Keratinocyte (primary cell): ENCODE measurements around the gene LMBR1.

Source experiments
- CTCF ChIP-seq, 3 experiments: IDR thresholded peaks in 1 of 3; conservative IDR thresholded peaks in 1 of 3; optimal IDR thresholded peaks in 1 of 3; 2 replicates in 2 of 3; 3 replicates in 1 of 3; pipeline versions ENCODE3 to v1.5.1; 2011; ENCODE audit warnings: low read length in 3 of 3, mild to moderate bottlenecking in 3 of 3, moderate library complexity in 2 of 3, control low read depth in 1 of 3, inconsistent platforms in 1 of 3; ENCODE audit not compliant: insufficient read depth in 2 of 3; ENCODE audit errors: extremely low read depth in 1 of 3
- EZH2 ChIP-seq: IDR thresholded peaks from one replicate; pipeline ENCODE4 v1.6.1; 2012; ENCODE audit warnings: inconsistent platforms, mild to moderate bottlenecking, low read length, moderate library complexity

- no peak for TF ChIP-seq CTCF (optimal IDR thresholded peaks at IDR 0.05 in 1 of 3, IDR thresholded peaks at IDR 0.05 in 1 of 3, conservative IDR thresholded peaks at IDR 0.05 in 1 of 3; ENCODE audit: extremely low read depth in 1 of 3, insufficient read depth in 2 of 3, low read length in 3 of 3)
- TF ChIP-seq EZH2, result no peak
These were observed 124.1 kb downstream of the LMBR1 start for GRCh38 chr7:156768698-156769472.
